GM12878 (cell line): ENCODE data around the gene TRIM28. TPM values are rescaled to one million over a fixed set of nuclear protein-coding genes. Genes with fewer than 3 reads are reported as not detected.

Experiments used
- ATAC-seq: fragments of 200-7000 bp; cut with Tn5 transposase; 3 replicates; pipeline ENCODE4 v1.9.1; 2020; ENCODE audit warnings: mild to moderate bottlenecking, moderate library complexity
- BruUV-seq: library from RNA; stranded (reverse); fragments of 400-500 nt; replicated peaks from 2 replicates; lab custom pipeline; 2021; lab: Mats Ljungman, UMichigan
- CTCF ChIA-PET: fragments of 300-600 bp; sonication (Branson Sonifier 250); formaldehyde crosslinking; extraction: SDS; loops from one replicate; lab custom pipeline; 2021; ENCODE audit warnings: inconsistent platforms; lab: Yijun Ruan, JAX
- POLR2A ChIA-PET: fragments of 350-600 bp; formaldehyde crosslinking; extraction: SDS; loops from one replicate; lab custom pipeline; 2021; ENCODE audit warnings: inconsistent platforms; lab: Charles Lee
- RAD21 ChIA-PET: fragments of 300-600 bp; sonication (Branson Sonifier 250); formaldehyde crosslinking; loops from one replicate; lab custom pipeline; 2023; ENCODE audit warnings: antibody characterized with exemption; ENCODE audit not compliant: unreplicated experiment; lab: Charles Lee
- SMC1A ChIA-PET: fragments of 300-600 bp; sonication (Branson Sonifier 250); formaldehyde crosslinking; loops from one replicate; lab custom pipeline; 2023; ENCODE audit not compliant: unreplicated experiment, uncharacterized antibody; lab: Charles Lee
- DNase-seq: peaks from one replicate; pipeline ENCODE4 v3.0.0-alpha.2; 2011; ENCODE audit warnings: low read depth, low spot score
- FAIRE-seq: peaks from 3 replicates; lab custom pipeline; 2011; peaks lifted over from hg19 to GRCh38; lab: Jason Lieb, UNC
- H2AFZ ChIP-seq: 2 replicates; pipeline ENCODE4 v1.6.0; 2011; ENCODE audit warnings: low read depth, low read length, control low read depth; ENCODE audit not compliant: control insufficient read depth
- H3K27ac ChIP-seq: 2 replicates; pipeline ENCODE4 v1.5.1; 2011; ENCODE audit warnings: control low read depth; ENCODE audit not compliant: control insufficient read depth, insufficient read depth
- H3K27me3 ChIP-seq, 2 experiments: replicated peaks in 1 of 2; 2 replicates each; pipeline versions ENCODE4 v1.6.0 to v1.6.1; 2011; ENCODE audit warnings: low read length in 1 of 2; ENCODE audit not compliant: control insufficient read depth in 2 of 2, insufficient read depth in 2 of 2
- H3K36me3 ChIP-seq, 2 experiments: 2 replicates each; pipeline ENCODE4 v1.5.1; 2011; ENCODE audit warnings: low read length in 1 of 2; ENCODE audit not compliant: control insufficient read depth in 2 of 2, insufficient read depth in 2 of 2
- H3K4me1 ChIP-seq: 2 replicates; pipeline ENCODE4 v1.6.1; 2011; ENCODE audit warnings: mild to moderate bottlenecking, low read length, moderate library complexity, mixed read lengths; ENCODE audit not compliant: control insufficient read depth, insufficient read depth
- H3K4me2 ChIP-seq: 2 replicates; pipeline ENCODE4 v1.6.0; 2011; ENCODE audit warnings: control low read depth; ENCODE audit not compliant: control insufficient read depth, insufficient read depth
- H3K4me3 ChIP-seq: fragments of 200-600 bp; sonication (generic); 2 replicates; pipeline ENCODE4 v1.5.1; 2016
- H3K79me2 ChIP-seq: 2 replicates; pipeline ENCODE4 v1.6.0; 2011; ENCODE audit warnings: low read length; ENCODE audit not compliant: control insufficient read depth, insufficient read depth
- H3K9ac ChIP-seq: 2 replicates; pipeline ENCODE4 v1.8.0; 2011; ENCODE audit warnings: low read length, control low read depth, mixed read lengths; ENCODE audit not compliant: control insufficient read depth, insufficient read depth
- H3K9me3 ChIP-seq: replicated peaks from 3 replicates; pipeline ENCODE4 v1.5.1; 2011; ENCODE audit warnings: mild to moderate bottlenecking, low read length; ENCODE audit not compliant: control insufficient read depth, insufficient read depth
- H4K20me1 ChIP-seq: 2 replicates; pipeline ENCODE4 v1.6.0; 2011; ENCODE audit not compliant: control insufficient read depth, insufficient read depth
- CREB1 ChIP-seq: IDR thresholded peaks from 2 replicates; pipeline ENCODE4 v1.6.1; 2012; ENCODE audit warnings: low read depth, mild to moderate bottlenecking, inconsistent platforms
- ESRRA ChIP-seq: IDR thresholded peaks from 2 replicates; pipeline ENCODE4 v1.6.1; 2012; ENCODE audit warnings: mild to moderate bottlenecking, low read length, improper control_type of control experiment
- GATAD2B ChIP-seq: fragments of 450-650 bp; conservative IDR thresholded peaks from 2 replicates; pipeline ENCODE4 v1.6.1; 2017; ENCODE audit warnings: low read depth, mild to moderate bottlenecking, moderate library complexity
- HDAC2 ChIP-seq: fragments of 200-600 bp; sonication (generic); IDR thresholded peaks from 2 replicates; pipeline ENCODE4 v1.6.1; 2017
- HDGF ChIP-seq: fragments of 450-650 bp; IDR thresholded peaks from 2 replicates; pipeline ENCODE4 v1.6.1; 2016; ENCODE audit warnings: antibody characterized with exemption
- LARP7 ChIP-seq: fragments of 450-650 bp; IDR thresholded peaks from 2 replicates; pipeline ENCODE4 v1.6.1; 2017; ENCODE audit warnings: mild to moderate bottlenecking
- MEF2A ChIP-seq: IDR thresholded peaks from 2 replicates; pipeline ENCODE4 v1.6.1; 2011; ENCODE audit warnings: low read depth, mild to moderate bottlenecking, low read length, moderate library complexity; ENCODE audit not compliant: insufficient read depth
- NBN ChIP-seq: fragments of 450-650 bp; IDR thresholded peaks from 2 replicates; pipeline ENCODE4 v1.6.1; 2016
- NR2F1 ChIP-seq: fragments of 450-650 bp; conservative IDR thresholded peaks from 2 replicates; pipeline ENCODE4 v1.6.1; 2017; ENCODE audit warnings: mild to moderate bottlenecking
- PAX8 ChIP-seq: fragments of 450-650 bp; IDR thresholded peaks from 2 replicates; pipeline ENCODE4 v1.6.1; 2017; ENCODE audit warnings: mild to moderate bottlenecking, moderate library complexity
- POLR2AphosphoS5 ChIP-seq: IDR thresholded peaks from 2 replicates; pipeline ENCODE4 v1.6.1; 2011; ENCODE audit warnings: mild to moderate bottlenecking, low read length, inconsistent platforms
- RB1 ChIP-seq: fragments of 450-650 bp; formaldehyde crosslinking; IDR thresholded peaks from 2 replicates; pipeline ENCODE4 v1.6.1; 2017; ENCODE audit warnings: mild to moderate bottlenecking, borderline replicate concordance
- SIN3A ChIP-seq: IDR thresholded peaks from 2 replicates; pipeline ENCODE4 v1.6.1; 2012; ENCODE audit warnings: low read depth, low read length, improper control_type of control experiment
- SIX5 ChIP-seq: IDR thresholded peaks from 2 replicates; pipeline ENCODE4 v1.6.1; 2011; ENCODE audit warnings: mild to moderate bottlenecking, low read depth, low read length, moderate library complexity; ENCODE audit not compliant: severe bottlenecking
- TBL1XR1 ChIP-seq: IDR thresholded peaks from 2 replicates; pipeline ENCODE4 v1.6.1; 2012; ENCODE audit warnings: low read depth, low read length, improper control_type of control experiment
- WGBS: methylation state at CpG from one replicate; pipeline ENCODE4 v1.1.6; 2016; ENCODE audit warnings: low lambda C conversion rate; ENCODE audit not compliant: insufficient replicate concordance, insufficient coverage; ENCODE audit errors: missing lambda C conversion rate; 5-methylcytosine and 5-hydroxymethylcytosine counted together
- in situ Hi-C: fragments of 300-500 bp; cut with MboI; formaldehyde crosslinking; loops from 9 replicates; pipeline ENCODE4 v1.14.3; 2018; ENCODE audit warnings: mixed read lengths
- intact Hi-C: fragments of 100-400 bp; cut with micrococcal nuclease; formaldehyde crosslinking; loops from one replicate; pipeline ENCODE4 v1.14.2; 2022; ENCODE audit not compliant: unreplicated experiment
- polyA plus RNA-seq, 11 experiments: library from polyadenylated mRNA; depleted of rRNA in 4 of 11; unstranded in 6 of 11; stranded (reverse) in 5 of 11; fragments of >200 nt; fragmentation: Nextera tagmentation in 4 of 11; fragmentation: Illumina TruSeq in 1 of 11; extraction: Ambion mirVana in 4 of 11; extraction: Trizol in 1 of 11; gene quantifications; 1 replicate in 1 of 11; 2 replicates in 10 of 11; pipeline versions ENCODE4 v1.2.1 to v1.2.3, GENCODE V29; 2011 to 2016; ENCODE audit warnings: inconsistent platforms in 2 of 11, missing spikeins in 2 of 11, low read depth in 1 of 11
- total RNA-seq, 4 experiments: library from RNA; depleted of rRNA in 3 of 4; stranded (reverse); fragments of >200 nt in 3 of 4; fragmentation: Illumina TruSeq in 1 of 4; extraction: Trizol in 1 of 4; gene quantifications; 2 replicates each; pipeline versions ENCODE4 v1.2.1 to v1.2.3, GENCODE V29; 2013 to 2021
- TF ChIP-seq, protein P1 (sequence below): fragments of 450-650 bp; conservative IDR thresholded peaks from 2 replicates; pipeline ENCODE4 v1.6.1; 2017; ENCODE audit warnings: mild to moderate bottlenecking, moderate library complexity
- TF ChIP-seq, protein P2 (sequence below): IDR thresholded peaks from 2 replicates; pipeline ENCODE4 v1.6.1; 2012; ENCODE audit warnings: mild to moderate bottlenecking, low read depth, low read length
- TF ChIP-seq, protein P3 (sequence below): IDR thresholded peaks from 2 replicates; pipeline ENCODE4 v1.6.1; 2011; ENCODE audit warnings: borderline replicate concordance, low read depth, mild to moderate bottlenecking, moderate library complexity, low read length; ENCODE audit not compliant: insufficient read depth, poor library complexity, severe bottlenecking

The TRIM28 gene
- total and polyA plus RNA-seq, 10 of the 15 experiments (the other 5 are each of a cell fraction or from before 2014, with no cell fraction given), result 5.0 to 650 (median 296) TPM

DNA sequence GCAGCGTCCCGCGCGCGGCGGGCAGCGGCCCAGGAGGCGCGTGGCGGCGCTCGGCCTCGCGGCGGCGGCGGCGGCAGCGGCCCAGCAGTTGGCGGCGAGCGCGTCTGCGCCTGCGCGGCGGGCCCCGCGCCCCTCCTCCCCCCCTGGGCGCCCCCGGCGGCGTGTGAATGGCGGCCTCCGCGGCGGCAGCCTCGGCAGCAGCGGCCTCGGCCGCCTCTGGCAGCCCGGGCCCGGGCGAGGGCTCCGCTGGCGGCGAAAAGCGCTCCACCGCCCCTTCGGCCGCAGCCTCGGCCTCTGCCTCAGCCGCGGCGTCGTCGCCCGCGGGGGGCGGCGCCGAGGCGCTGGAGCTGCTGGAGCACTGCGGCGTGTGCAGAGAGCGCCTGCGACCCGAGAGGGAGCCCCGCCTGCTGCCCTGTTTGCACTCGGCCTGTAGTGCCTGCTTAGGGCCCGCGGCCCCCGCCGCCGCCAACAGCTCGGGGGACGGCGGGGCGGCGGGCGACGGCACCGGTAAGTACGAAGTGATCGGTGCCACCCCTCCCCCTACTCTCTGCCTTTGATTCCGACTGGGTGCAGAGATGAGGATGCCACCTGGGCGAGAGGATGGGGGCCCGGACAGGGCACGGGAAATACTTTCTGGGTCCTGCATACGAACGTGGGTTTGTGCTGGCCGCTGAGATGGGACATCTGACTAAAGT is 874 bp downstream of the TRIM28 start:
- peak; percentile 37 for ATAC-seq
- intact Hi-C loops (loop anchor here (1.0 to 2.0 kb wide), 2 partner anchors 11 to 28 kb away; partner anchors contain the start of genes CHMP2A and MZF1), in situ Hi-C loops (no loop called here)
- Histone ChIP-seq H4K20me1 (peaks cover 19% of the 10 kb centered on the region), H3K4me2 (peak overlapping the region; percentile 100; the same call in 1 of the 2 replicates), H2AFZ (peak overlapping the region; percentile 71), H3K9ac (peak overlapping the region; percentile 92), H3K4me3 (peak overlapping the region; percentile 92), H3K27me3 (no peaks in the 10 kb centered on the region; a peak in 1 of 4 replicates), H3K9me3 (no peaks in the 10 kb centered on the region), H3K36me3 (peaks cover 27 to 32% of the 10 kb centered on the region in 2 experiments; a peak in 3 of 4 replicates), H3K79me2 (peaks cover 37% of the 10 kb centered on the region), H3K4me1 (peaks cover 8% of the 10 kb centered on the region), H3K27ac (peak overlapping the region; percentile 78)
- DNase-seq, result no peak
- SMC1A ChIA-PET, result interaction anchor here (1.0 to 3.2 kb wide), 5 partner anchors 8 to 31 kb away, joined by 3 to 14 read pairs (median 7); partner anchors contain the start of genes CHMP2A and ZBTB45
- CTCF ChIA-PET, result interaction anchor here (1.0 to 3.0 kb wide), 6 partner anchors 9 to 33 kb away, joined by 3 to 21 read pairs (median 4); partner anchors contain the start of gene ZBTB45
- POLR2A ChIA-PET, result interaction anchor here (0.5 to 3.6 kb wide), 15 partner anchors 10 to 1161 kb away, joined by 3 to 41 read pairs (median 4); partner anchors contain the start of genes CHMP2A, ZBTB45 and ZNF837
- no TSS peak for BruUV-seq
- under 1% methylated on average over 33 of the region's 92 CpGs for WGBS
- RAD21 ChIA-PET, result interaction anchor here (0.8 to 2.6 kb wide), 5 partner anchors 10 to 30 kb away, joined by 3 to 25 read pairs (median 4); partner anchors contain the start of genes CHMP2A and ZBTB45
- no peak for FAIRE-seq
- TF ChIP-seq, protein P1, sequence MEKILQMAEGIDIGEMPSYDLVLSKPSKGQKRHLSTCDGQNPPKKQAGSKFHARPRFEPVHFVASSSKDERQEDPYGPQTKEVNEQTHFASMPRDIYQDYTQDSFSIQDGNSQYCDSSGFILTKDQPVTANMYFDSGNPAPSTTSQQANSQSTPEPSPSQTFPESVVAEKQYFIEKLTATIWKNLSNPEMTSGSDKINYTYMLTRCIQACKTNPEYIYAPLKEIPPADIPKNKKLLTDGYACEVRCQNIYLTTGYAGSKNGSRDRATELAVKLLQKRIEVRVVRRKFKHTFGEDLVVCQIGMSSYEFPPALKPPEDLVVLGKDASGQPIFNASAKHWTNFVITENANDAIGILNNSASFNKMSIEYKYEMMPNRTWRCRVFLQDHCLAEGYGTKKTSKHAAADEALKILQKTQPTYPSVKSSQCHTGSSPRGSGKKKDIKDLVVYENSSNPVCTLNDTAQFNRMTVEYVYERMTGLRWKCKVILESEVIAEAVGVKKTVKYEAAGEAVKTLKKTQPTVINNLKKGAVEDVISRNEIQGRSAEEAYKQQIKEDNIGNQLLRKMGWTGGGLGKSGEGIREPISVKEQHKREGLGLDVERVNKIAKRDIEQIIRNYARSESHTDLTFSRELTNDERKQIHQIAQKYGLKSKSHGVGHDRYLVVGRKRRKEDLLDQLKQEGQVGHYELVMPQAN, result peak; percentile 90
- TF ChIP-seq, protein P2, sequence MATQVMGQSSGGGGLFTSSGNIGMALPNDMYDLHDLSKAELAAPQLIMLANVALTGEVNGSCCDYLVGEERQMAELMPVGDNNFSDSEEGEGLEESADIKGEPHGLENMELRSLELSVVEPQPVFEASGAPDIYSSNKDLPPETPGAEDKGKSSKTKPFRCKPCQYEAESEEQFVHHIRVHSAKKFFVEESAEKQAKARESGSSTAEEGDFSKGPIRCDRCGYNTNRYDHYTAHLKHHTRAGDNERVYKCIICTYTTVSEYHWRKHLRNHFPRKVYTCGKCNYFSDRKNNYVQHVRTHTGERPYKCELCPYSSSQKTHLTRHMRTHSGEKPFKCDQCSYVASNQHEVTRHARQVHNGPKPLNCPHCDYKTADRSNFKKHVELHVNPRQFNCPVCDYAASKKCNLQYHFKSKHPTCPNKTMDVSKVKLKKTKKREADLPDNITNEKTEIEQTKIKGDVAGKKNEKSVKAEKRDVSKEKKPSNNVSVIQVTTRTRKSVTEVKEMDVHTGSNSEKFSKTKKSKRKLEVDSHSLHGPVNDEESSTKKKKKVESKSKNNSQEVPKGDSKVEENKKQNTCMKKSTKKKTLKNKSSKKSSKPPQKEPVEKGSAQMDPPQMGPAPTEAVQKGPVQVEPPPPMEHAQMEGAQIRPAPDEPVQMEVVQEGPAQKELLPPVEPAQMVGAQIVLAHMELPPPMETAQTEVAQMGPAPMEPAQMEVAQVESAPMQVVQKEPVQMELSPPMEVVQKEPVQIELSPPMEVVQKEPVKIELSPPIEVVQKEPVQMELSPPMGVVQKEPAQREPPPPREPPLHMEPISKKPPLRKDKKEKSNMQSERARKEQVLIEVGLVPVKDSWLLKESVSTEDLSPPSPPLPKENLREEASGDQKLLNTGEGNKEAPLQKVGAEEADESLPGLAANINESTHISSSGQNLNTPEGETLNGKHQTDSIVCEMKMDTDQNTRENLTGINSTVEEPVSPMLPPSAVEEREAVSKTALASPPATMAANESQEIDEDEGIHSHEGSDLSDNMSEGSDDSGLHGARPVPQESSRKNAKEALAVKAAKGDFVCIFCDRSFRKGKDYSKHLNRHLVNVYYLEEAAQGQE, result no peak
- TF ChIP-seq POLR2AphosphoS5 (no peak), TBL1XR1 (no peak), NR2F1 (0 out of 2 replicates have a peak, but pooled peaks have one; percentile 64), ESRRA (no peak), NBN (no peak), SIN3A (0 out of 2 replicates have a peak, but pooled peaks have one; percentile 13), RB1 (no peak), CREB1 (no peak), PAX8 (no peak), MEF2A (no peak), SIX5 (no peak), GATAD2B (no peak), HDGF (no peak), HDAC2 (no peak), LARP7 (peak; percentile 76)
- TF ChIP-seq, protein P3, sequence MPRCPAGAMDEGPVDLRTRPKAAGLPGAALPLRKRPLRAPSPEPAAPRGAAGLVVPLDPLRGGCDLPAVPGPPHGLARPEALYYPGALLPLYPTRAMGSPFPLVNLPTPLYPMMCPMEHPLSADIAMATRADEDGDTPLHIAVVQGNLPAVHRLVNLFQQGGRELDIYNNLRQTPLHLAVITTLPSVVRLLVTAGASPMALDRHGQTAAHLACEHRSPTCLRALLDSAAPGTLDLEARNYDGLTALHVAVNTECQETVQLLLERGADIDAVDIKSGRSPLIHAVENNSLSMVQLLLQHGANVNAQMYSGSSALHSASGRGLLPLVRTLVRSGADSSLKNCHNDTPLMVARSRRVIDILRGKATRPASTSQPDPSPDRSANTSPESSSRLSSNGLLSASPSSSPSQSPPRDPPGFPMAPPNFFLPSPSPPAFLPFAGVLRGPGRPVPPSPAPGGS, result no peak
